K562 (cell line): ENCODE measurements around the gene HERPUD2. TPM values are rescaled to one million over a fixed set of nuclear protein-coding genes. Genes with fewer than 3 reads are reported as not detected.

ENCODE experiments used
- ATAC-seq: fragments of 200-7000 bp; cut with Tn5 transposase; 3 replicates; pipeline ENCODE4 v1.9.1; 2020; ENCODE audit warnings: moderate library complexity
- BruUV-seq: library from RNA; stranded (reverse); fragments of 400-500 nt; replicated peaks from 2 replicates; lab custom pipeline; 2021; lab: Mats Ljungman, UMichigan
- CTCF ChIA-PET: fragments of 300-600 bp; formaldehyde crosslinking; extraction: SDS; loops from one replicate; lab custom pipeline; 2021; ENCODE audit warnings: low intra/inter-chr PET ratio; lab: Yijun Ruan, JAX
- POLR2A ChIA-PET: fragments of 300-600, 350-650 bp; sonication (Branson Sonifier 250); formaldehyde crosslinking; extraction: SDS; loops from one replicate; lab custom pipeline; 2021; ENCODE audit warnings: antibody characterized with exemption, inconsistent platforms; lab: Yijun Ruan, JAX
- DNase-seq, 4 experiments: peaks; one replicate each; pipeline versions ENCODE4 v3.0.0 to v3.0.0-alpha.2; 2011 to 2018; ENCODE audit warnings: low spot score in 3 of 4, mixed read lengths in 3 of 4; ENCODE audit errors: extremely low read depth in 1 of 4
- FAIRE-seq: peaks from 2 replicates; lab custom pipeline; 2011; peaks lifted over from hg19 to GRCh38; lab: Jason Lieb, UNC
- H2AFZ ChIP-seq: 2 replicates; pipeline ENCODE4 v1.6.0; 2011; ENCODE audit warnings: low read depth, low read length, control low read depth, inconsistent platforms
- H3K27ac ChIP-seq: fragments of 200-600 bp; 3 replicates; pipeline ENCODE4 v1.8.0; 2011; ENCODE audit warnings: low read depth, mild to moderate bottlenecking, control low read depth, inconsistent platforms, low read length, moderate library complexity, mixed read lengths; ENCODE audit errors: extremely low read depth
- H3K27me3 ChIP-seq, 2 experiments: fragments of 300-600 bp in 1 of 2; 2 replicates in 1 of 2; 3 replicates in 1 of 2; pipeline versions ENCODE4 v1.6.0 to v1.8.0; 2011; ENCODE audit warnings: inconsistent platforms in 2 of 2, low read length in 2 of 2, mild to moderate bottlenecking in 1 of 2, mixed read lengths in 1 of 2, moderate library complexity in 1 of 2; ENCODE audit not compliant: control insufficient read depth in 2 of 2, insufficient read depth in 2 of 2
- H3K36me3 ChIP-seq: fragments of 300-600 bp; 3 replicates; pipeline ENCODE4 v1.8.0; 2011; ENCODE audit warnings: mild to moderate bottlenecking, low read length, inconsistent platforms; ENCODE audit not compliant: control insufficient read depth, insufficient read depth
- H3K4me1 ChIP-seq, 2 experiments: fragments of 200-600 bp in 1 of 2; replicated peaks in 1 of 2; 2 replicates in 1 of 2; 3 replicates in 1 of 2; pipeline versions ENCODE4 v1.5.1 to v1.8.0; 2011; ENCODE audit warnings: inconsistent platforms in 2 of 2, low read length in 2 of 2, mild to moderate bottlenecking in 1 of 2, mixed read lengths in 1 of 2, moderate library complexity in 1 of 2; ENCODE audit not compliant: control insufficient read depth in 2 of 2, insufficient read depth in 2 of 2
- H3K4me2 ChIP-seq: 2 replicates; pipeline ENCODE4 v1.6.1; 2011; ENCODE audit warnings: low read length, control low read depth, inconsistent platforms, mixed read lengths; ENCODE audit not compliant: insufficient read depth
- H3K4me3 ChIP-seq: fragments of 200-600 bp; sonication (generic), shearing (Covaris generic); 2 replicates; pipeline ENCODE4 v1.5.1; 2016; ENCODE audit warnings: control low read depth, inconsistent platforms
- H3K79me2 ChIP-seq: fragments of 200-600 bp; 3 replicates; pipeline ENCODE4 v1.8.0; 2011; ENCODE audit warnings: low read length, inconsistent platforms; ENCODE audit not compliant: control insufficient read depth, insufficient read depth
- H3K9ac ChIP-seq, 2 experiments: 2 replicates each; pipeline versions ENCODE4 v1.6.0 to v1.6.1; 2011; ENCODE audit warnings: low read depth in 2 of 2, low read length in 2 of 2, control low read depth in 1 of 2, inconsistent platforms in 1 of 2, mild to moderate bottlenecking in 1 of 2, mixed read lengths in 1 of 2; ENCODE audit not compliant: insufficient read depth in 1 of 2
- H3K9me1 ChIP-seq: one replicate; pipeline ENCODE4 v1.6.0; 2011; ENCODE audit warnings: inconsistent platforms, mild to moderate bottlenecking, low read length, moderate library complexity; ENCODE audit not compliant: control insufficient read depth, insufficient read depth
- H3K9me3 ChIP-seq: replicated peaks from 2 replicates; pipeline ENCODE4 v1.5.1; 2011; ENCODE audit warnings: low read depth, low read length, inconsistent platforms; ENCODE audit not compliant: control insufficient read depth, insufficient read depth
- H4K20me1 ChIP-seq: replicated peaks from 2 replicates; pipeline ENCODE4 v1.6.1; 2011; ENCODE audit warnings: low read length, inconsistent platforms, mixed read lengths; ENCODE audit not compliant: control insufficient read depth, insufficient read depth
- BCL6 ChIP-seq: fragments of 250-450 bp; sonication (Bioruptor Pico); IDR thresholded peaks from 2 replicates; pipeline ENCODE4 v1.4.0; 2020
- BCOR ChIP-seq: fragments of 450-650 bp; IDR thresholded peaks from 2 replicates; pipeline ENCODE4 v1.6.1; 2016
- MAFF ChIP-seq: IDR thresholded peaks from 2 replicates; pipeline ENCODE4 v1.6.1; 2012; ENCODE audit warnings: low read length, improper control_type of control experiment
- MECOM ChIP-seq: fragments of 250-450 bp; sonication (Bioruptor Pico); IDR thresholded peaks from 2 replicates; pipeline ENCODE4 v1.8.0; 2022; ENCODE audit warnings: inconsistent platforms
- YY1 ChIP-seq, 3 experiments: IDR thresholded peaks; 2 replicates each; pipeline ENCODE4 v1.6.1; 2011; ENCODE audit warnings: low read length in 2 of 3, mild to moderate bottlenecking in 2 of 3, moderate library complexity in 2 of 3, borderline replicate concordance in 1 of 3, control low read depth in 1 of 3, low read depth in 1 of 3; ENCODE audit not compliant: insufficient read depth in 3 of 3, insufficient replicate concordance in 2 of 3, control insufficient read depth in 1 of 3, insufficient read length in 1 of 3; ENCODE audit errors: extremely low read depth in 1 of 3
- ZNF324 ChIP-seq: fragments of 250-450 bp; sonication (Bioruptor Pico); IDR thresholded peaks from 2 replicates; pipeline ENCODE4 v1.4.0; 2020; ENCODE audit warnings: mild to moderate bottlenecking
- WGBS: fragments of 100-300 bp; shearing (Covaris generic); methylation state at CpG from one replicate; pipeline ENCODE4 v1.1.6; 2016; ENCODE audit warnings: low coverage, mixed read lengths; ENCODE audit not compliant: insufficient coverage; ENCODE audit errors: missing lambda C conversion rate; 5-methylcytosine and 5-hydroxymethylcytosine counted together
- in situ Hi-C: fragments of 300-500 bp; cut with MboI; formaldehyde crosslinking; loops from 4 replicates; pipeline ENCODE4 v1.15.0; 2018; ENCODE audit warnings: inconsistent platforms, mixed read lengths
- intact Hi-C: fragments of 100-400 bp; cut with micrococcal nuclease; formaldehyde crosslinking; loops from 2 replicates; pipeline ENCODE4 v1.14.2; 2022
- polyA plus RNA-seq, 8 experiments: library from polyadenylated mRNA; depleted of rRNA in 4 of 8; stranded (reverse) in 5 of 8; unstranded in 3 of 8; fragments of >200 nt; fragmentation: Nextera tagmentation in 2 of 8; fragmentation: Illumina TruSeq in 1 of 8; extraction: Ambion mirVana in 2 of 8; extraction: Trizol in 1 of 8; gene quantifications; 2 replicates each; pipeline versions ENCODE4 v1.2.1 to v1.2.3, GENCODE V29; 2011 to 2014; ENCODE audit warnings: inconsistent platforms in 1 of 8, missing spikeins in 1 of 8
- total RNA-seq, 7 experiments: library from RNA; depleted of rRNA in 6 of 7; stranded (reverse); fragments of >200 nt in 6 of 7; fragmentation: Illumina TruSeq in 2 of 7; extraction: Trizol in 2 of 7; gene quantifications; 2 replicates each; pipeline versions ENCODE4 v1.2.1 to v1.2.3, GENCODE V29; 2011 to 2021; ENCODE audit warnings: low replicate concordance in 1 of 7
- TF ChIP-seq, protein P1 (sequence below): fragments of 450-650 bp; IDR thresholded peaks from 2 replicates; pipeline ENCODE4 v1.7.1; 2018; ENCODE audit warnings: mild to moderate bottlenecking, low read depth; ENCODE audit not compliant: partially characterized antibody
- TF ChIP-seq, protein P2 (sequence below): fragments of 250-450 bp; sonication (Bioruptor Pico); IDR thresholded peaks from 2 replicates; pipeline ENCODE4 v1.5.0; 2022; ENCODE audit warnings: mild to moderate bottlenecking

HERPUD2 gene
- total and polyA plus RNA-seq, 9 of the 15 experiments (the other 6 are each of a cell fraction or from before 2014, with no cell fraction given) = 4.1 to 28.5 (median 12.3) TPM

DNA sequence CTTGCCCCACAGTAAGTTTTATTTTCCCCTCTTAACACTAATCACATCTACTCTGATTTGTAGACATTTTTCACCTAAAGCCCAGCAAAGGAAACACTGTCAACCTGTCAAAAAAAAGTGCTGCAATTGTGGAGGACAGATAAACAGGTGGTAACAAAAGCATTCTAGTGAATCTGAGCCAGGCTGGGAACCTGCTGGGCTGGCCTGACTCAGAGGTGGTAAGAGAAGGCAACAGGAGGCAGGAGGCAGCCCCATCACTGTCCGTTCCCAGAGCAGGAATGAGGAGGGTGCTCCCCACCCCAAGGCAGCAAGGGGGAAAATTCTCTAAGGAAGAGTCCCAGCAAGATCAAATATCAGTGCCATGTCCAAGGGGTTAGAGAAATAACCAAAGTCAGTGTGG is 19.5 kb upstream of the HERPUD2 start:
- CTCF ChIA-PET = interaction anchor here (1.3 kb wide), 1 partner anchor 192 kb away, joined by 6 read pairs; no protein-coding TSS in a partner anchor
- Histone ChIP-seq H3K27me3 (peaks cover 12 to 17% of the 10 kb centered on the region in 2 experiments), H3K9ac (no peak overlapping the region), H3K36me3 (no peaks in the 10 kb centered on the region), H2AFZ (no peak overlapping the region), H3K27ac (no peak overlapping the region), H3K79me2 (no peaks in the 10 kb centered on the region), H3K4me2 (no peak overlapping the region), H4K20me1 (no peaks in the 10 kb centered on the region), H3K9me3 (no peaks in the 10 kb centered on the region), H3K4me3 (no peak overlapping the region), H3K4me1 (no peaks in the 10 kb centered on the region), H3K9me1 (no peaks in the 10 kb centered on the region)
- TF ChIP-seq MAFF (no peak), ZNF324 (CRISPR knock-in tag) (no peak), YY1 (IDR thresholded peaks at IDR 0.05; ENCODE audit: borderline replicate concordance in 1 of 3, control insufficient read depth in 1 of 3, extremely low read depth in 1 of 3, insufficient read depth in 3 of 3, insufficient read length in 1 of 3, insufficient replicate concordance in 2 of 3, low read depth in 1 of 3, low read length in 2 of 3) (no peak), BCL6 (CRISPR knock-in tag) (no peak), MECOM (no peak), BCOR (no peak)
- TF ChIP-seq, protein P1, sequence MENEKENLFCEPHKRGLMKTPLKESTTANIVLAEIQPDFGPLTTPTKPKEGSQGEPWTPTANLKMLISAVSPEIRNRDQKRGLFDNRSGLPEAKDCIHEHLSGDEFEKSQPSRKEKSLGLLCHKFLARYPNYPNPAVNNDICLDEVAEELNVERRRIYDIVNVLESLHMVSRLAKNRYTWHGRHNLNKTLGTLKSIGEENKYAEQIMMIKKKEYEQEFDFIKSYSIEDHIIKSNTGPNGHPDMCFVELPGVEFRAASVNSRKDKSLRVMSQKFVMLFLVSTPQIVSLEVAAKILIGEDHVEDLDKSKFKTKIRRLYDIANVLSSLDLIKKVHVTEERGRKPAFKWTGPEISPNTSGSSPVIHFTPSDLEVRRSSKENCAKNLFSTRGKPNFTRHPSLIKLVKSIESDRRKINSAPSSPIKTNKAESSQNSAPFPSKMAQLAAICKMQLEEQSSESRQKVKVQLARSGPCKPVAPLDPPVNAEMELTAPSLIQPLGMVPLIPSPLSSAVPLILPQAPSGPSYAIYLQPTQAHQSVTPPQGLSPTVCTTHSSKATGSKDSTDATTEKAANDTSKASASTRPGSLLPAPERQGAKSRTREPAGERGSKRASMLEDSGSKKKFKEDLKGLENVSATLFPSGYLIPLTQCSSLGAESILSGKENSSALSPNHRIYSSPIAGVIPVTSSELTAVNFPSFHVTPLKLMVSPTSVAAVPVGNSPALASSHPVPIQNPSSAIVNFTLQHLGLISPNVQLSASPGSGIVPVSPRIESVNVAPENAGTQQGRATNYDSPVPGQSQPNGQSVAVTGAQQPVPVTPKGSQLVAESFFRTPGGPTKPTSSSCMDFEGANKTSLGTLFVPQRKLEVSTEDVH = no peak
- TF ChIP-seq, protein P2, sequence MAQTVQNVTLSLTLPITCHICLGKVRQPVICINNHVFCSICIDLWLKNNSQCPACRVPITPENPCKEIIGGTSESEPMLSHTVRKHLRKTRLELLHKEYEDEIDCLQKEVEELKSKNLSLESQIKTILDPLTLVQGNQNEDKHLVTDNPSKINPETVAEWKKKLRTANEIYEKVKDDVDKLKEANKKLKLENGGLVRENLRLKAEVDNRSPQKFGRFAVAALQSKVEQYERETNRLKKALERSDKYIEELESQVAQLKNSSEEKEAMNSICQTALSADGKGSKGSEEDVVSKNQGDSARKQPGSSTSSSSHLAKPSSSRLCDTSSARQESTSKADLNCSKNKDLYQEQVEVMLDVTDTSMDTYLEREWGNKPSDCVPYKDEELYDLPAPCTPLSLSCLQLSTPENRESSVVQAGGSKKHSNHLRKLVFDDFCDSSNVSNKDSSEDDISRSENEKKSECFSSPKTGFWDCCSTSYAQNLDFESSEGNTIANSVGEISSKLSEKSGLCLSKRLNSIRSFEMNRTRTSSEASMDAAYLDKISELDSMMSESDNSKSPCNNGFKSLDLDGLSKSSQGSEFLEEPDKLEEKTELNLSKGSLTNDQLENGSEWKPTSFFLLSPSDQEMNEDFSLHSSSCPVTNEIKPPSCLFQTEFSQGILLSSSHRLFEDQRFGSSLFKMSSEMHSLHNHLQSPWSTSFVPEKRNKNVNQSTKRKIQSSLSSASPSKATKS (CRISPR knock-in tag) = no peak
- in situ Hi-C loops (no loop called here), intact Hi-C loops (no loop called here)
- 11% methylated on average over 1 of the region's 1 CpG for WGBS
- BruUV-seq = no TSS peak
- no peak for FAIRE-seq
- DNase-seq = no peak
- ATAC-seq = no peak
- POLR2A ChIA-PET = no interaction called here
